Spleen (tissue), 11 donors: ENCODE data around the gene NLGN3. TPM values are rescaled to one million over a fixed set of nuclear protein-coding genes. Genes with fewer than 3 reads are reported as not detected.
A peak's percentile ranks its signal among the peaks of the same experiment; 100 is the strongest.

Experiments used
- DNase-seq: peaks from one replicate; pipeline ENCODE4 v3.0.0-alpha.2; 2020
- H3K27ac ChIP-seq, 8 donors: fragments of 200-600 bp; sonication (generic) in 7 of 8; 1 replicate in 4 of 8; 2 replicates in 4 of 8; pipeline versions ENCODE4 v1.5.0 to v1.8.0; 2016 to 2021; ENCODE audit warnings: inconsistent platforms in 4 of 8, mild to moderate bottlenecking in 4 of 8, moderate library complexity in 1 of 8
- H3K27me3 ChIP-seq, 7 donors: fragments of 200-600 bp; sonication (generic) in 6 of 7; replicated peaks in 1 of 7; 1 replicate in 4 of 7; 2 replicates in 3 of 7; pipeline versions ENCODE4 v1.5.0 to v1.8.0; 2016 to 2021; ENCODE audit warnings: inconsistent platforms in 3 of 7, mild to moderate bottlenecking in 1 of 7
- H3K36me3 ChIP-seq, 6 donors: fragments of 200-600 bp; sonication (generic) in 5 of 6; 1 replicate in 4 of 6; 2 replicates in 2 of 6; pipeline versions ENCODE4 v1.5.0 to v1.8.0; 2016 to 2021; ENCODE audit warnings: inconsistent platforms in 2 of 6
- H3K4me1 ChIP-seq, 6 donors: fragments of 200-600 bp; sonication (generic) in 5 of 6; 1 replicate in 3 of 6; 2 replicates in 3 of 6; pipeline versions ENCODE4 v1.5.0 to v1.8.0; 2016 to 2021; ENCODE audit warnings: inconsistent platforms in 3 of 6
- H3K4me3 ChIP-seq, 8 donors: fragments of 200-600 bp; sonication (generic) in 7 of 8; 1 replicate in 4 of 8; 2 replicates in 4 of 8; pipeline versions ENCODE4 v1.5.0 to v1.8.0; 2016 to 2021; ENCODE audit warnings: inconsistent platforms in 4 of 8, mild to moderate bottlenecking in 4 of 8, moderate library complexity in 2 of 8
- H3K9me3 ChIP-seq, 8 donors: fragments of 200-600 bp; sonication (generic) in 7 of 8; 1 replicate in 4 of 8; 2 replicates in 4 of 8; pipeline versions ENCODE4 v1.5.0 to v1.8.0; 2016 to 2021; ENCODE audit warnings: inconsistent platforms in 4 of 8
- CTCF ChIP-seq, 11 experiments: fragments of 200-600 bp in 7 of 11; fragments of 450-650 bp in 4 of 11; sonication (generic) in 4 of 11; IDR thresholded peaks in 8 of 11; conservative IDR thresholded peaks in 3 of 11; 1 replicate in 7 of 11; 2 replicates in 4 of 11; pipeline versions ENCODE4 v1.4.0 to v1.8.0; 2016 to 2021; ENCODE audit warnings: antibody characterized with exemption in 11 of 11, inconsistent platforms in 4 of 11, mild to moderate bottlenecking in 1 of 11
- POLR2A ChIP-seq, 3 donors: fragments of 450-650 bp; IDR thresholded peaks; one replicate each; pipeline ENCODE4 v1.5.1; 2017; ENCODE audit warnings: antibody characterized with exemption in 3 of 3, mild to moderate bottlenecking in 1 of 3
- POLR2AphosphoS5 ChIP-seq, 3 donors: sonication (generic); formaldehyde crosslinking; IDR thresholded peaks; one replicate each; pipeline ENCODE4 v1.5.1; 2017; ENCODE audit warnings: antibody characterized with exemption in 3 of 3
- WGBS, 5 donors: extraction: QIAGEN DNeasy Blood & Tissue Kit in 3 of 5; methylation state at CpG; one replicate each; pipeline versions ENCODE4 v1.1.5 to v1.1.7; 2013 to 2018; 5-methylcytosine and 5-hydroxymethylcytosine counted together
- intact Hi-C: fragments of 100-400 bp; cut with DNase I; formaldehyde crosslinking; loops from one replicate; pipeline ENCODE4 v1.15.0; 2023; ENCODE audit warnings: low total_unique reads
- polyA plus RNA-seq, 3 donors: library from polyadenylated mRNA; stranded (reverse); fragments of 200-250 nt; gene quantifications; one replicate each; pipeline ENCODE4 v1.2.1, GENCODE V29; 2013
- total RNA-seq, 7 donors: library from RNA; depleted of rRNA in 3 of 7; stranded (reverse); fragments of >200 nt in 3 of 7; fragmentation: NEBNext Ultra II Directional in 4 of 7; extraction: Animal tissue kit (Norgen Biotek cat#: 25700) in 4 of 7; gene quantifications; one replicate each; pipeline versions ENCODE4 v1.1.0 to v1.2.1, GENCODE V29; 2016 to 2021
- donor health status: healthy with polysubstance abuse.
- donor health status: DM: no; HTN: no; CAD: no; lungs with moderate emphysema.
- donor health status: DM: no; HTN: no; CAD: no.
- donor health status: Bipolar disorder and iron deficiency.
- donor health status: healthy.
- donor health status: DM: no; HTN: no; CAD: no.
- donor health status: DM: yes; HTN: yes; CAD: no.

The NLGN3 gene
- total and polyA plus RNA-seq, 10 donors, result 0.14 to 2.5 (median 0.85) TPM

- H3K4me3 ChIP-seq, result peak overlapping the region in 5 of 8 donors; percentile 28 to 71 (median 39)
- peak overlapping the region; percentile 19 to 94 (median 91) for H3K27ac ChIP-seq
- H3K36me3 ChIP-seq, result no peaks in the 10 kb centered on the region
- peaks cover 0 to 26% (median 12%) of the 10 kb centered on the region in 6 donors for H3K4me1 ChIP-seq
- TF ChIP-seq POLR2AphosphoS5 (IDR thresholded peaks at IDR 0.05) (no peak), CTCF (IDR thresholded peaks at IDR 0.05 in 8 of 11, conservative IDR thresholded peaks at IDR 0.05 in 3 of 11) (no peak), POLR2A (IDR thresholded peaks at IDR 0.05) (no peak)
- intact Hi-C loops, result no loop called here
- no peak for DNase-seq
- no peaks in the 10 kb centered on the region for H3K27me3 ChIP-seq
- H3K9me3 ChIP-seq, result no peaks in the 10 kb centered on the region
- WGBS, 5 donors, result 50 to 63% (median 51%) methylated on average over 2 of the region's 2 CpGs
Observed at GRCh38 chrX:71182871-71183270, 38.2 kb downstream of the NLGN3 start.

- Histone ChIP-seq H3K4me1 (peaks cover 0 to 26% (median 12%) of the 10 kb centered on the region in 6 donors), H3K27ac (peak overlapping the region in 6 of 8 donors; percentile 87 to 94 (median 92)), H3K27me3 (no peaks in the 10 kb centered on the region), H3K9me3 (no peaks in the 10 kb centered on the region), H3K36me3 (no peaks in the 10 kb centered on the region), H3K4me3 (no peak overlapping the region)
- TF ChIP-seq CTCF (IDR thresholded peaks at IDR 0.05 in 8 of 11, conservative IDR thresholded peaks at IDR 0.05 in 3 of 11), result no peak
- no peak for TF ChIP-seq POLR2AphosphoS5 (IDR thresholded peaks at IDR 0.05)
- TF ChIP-seq POLR2A (IDR thresholded peaks at IDR 0.05), result no peak
- DNase-seq, result no peak
- 68 to 93% (median 85%) methylated on average over 4 to 6 of the region's 6 CpGs for WGBS, 5 donors
- intact Hi-C loops, result no loop called here
Observed at GRCh38 chrX:71183341-71183740, 38.7 kb downstream of the NLGN3 start.

GRCh38 chrX:71184092-71184491 is 39.5 kb downstream of the NLGN3 start:
- H3K9me3 ChIP-seq, result no peaks in the 10 kb centered on the region
- TF ChIP-seq POLR2AphosphoS5 (IDR thresholded peaks at IDR 0.05) (no peak), CTCF (IDR thresholded peaks at IDR 0.05 in 8 of 11, conservative IDR thresholded peaks at IDR 0.05 in 3 of 11) (no peak), POLR2A (IDR thresholded peaks at IDR 0.05) (no peak)
- H3K4me3 ChIP-seq, result no peak overlapping the region
- no peaks in the 10 kb centered on the region for H3K36me3 ChIP-seq
- no peak for DNase-seq
- H3K27ac ChIP-seq, result no peak overlapping the region
- H3K4me1 ChIP-seq, result peaks cover 0 to 21% (median 12%) of the 10 kb centered on the region in 6 donors
- WGBS, 5 donors, result 71 to 88% (median 74%) methylated on average over 5 of the region's 5 CpGs
- intact Hi-C loops, result no loop called here
- no peaks in the 10 kb centered on the region for H3K27me3 ChIP-seq

- peaks cover 0 to 20% (median 12%) of the 10 kb centered on the region in 6 donors for H3K4me1 ChIP-seq
- DNase-seq, result no peak
- H3K27ac ChIP-seq, result no peak overlapping the region
- TF ChIP-seq POLR2A (IDR thresholded peaks at IDR 0.05) (no peak), POLR2AphosphoS5 (IDR thresholded peaks at IDR 0.05) (no peak), CTCF (IDR thresholded peaks at IDR 0.05 in 8 of 11, conservative IDR thresholded peaks at IDR 0.05 in 3 of 11) (no peak)
- H3K4me3 ChIP-seq, result no peak overlapping the region
- no peaks in the 10 kb centered on the region for H3K9me3 ChIP-seq
- H3K27me3 ChIP-seq, result no peaks in the 10 kb centered on the region
- intact Hi-C loops, result no loop called here
- H3K36me3 ChIP-seq, result no peaks in the 10 kb centered on the region
- 83 to 93% (median 87%) methylated on average over 4 of the region's 4 CpGs for WGBS, 5 donors
Observed at GRCh38 chrX:71184803-71185495, 40.3 kb downstream of the NLGN3 start.
